Right ventricle myocardium superior (tissue), 1 donor: ENCODE measurements around the gene SLMAP. TPM values are rescaled to one million over a fixed set of nuclear protein-coding genes. Genes with fewer than 3 reads are reported as not detected.

Experiments used
- ATAC-seq: fragments of 200-7000 bp; cut with Tn5 transposase; one replicate; pipeline ENCODE4 v1.9.1; 2020; ENCODE audit warnings: mild to moderate bottlenecking; ENCODE audit not compliant: poor library complexity
- DNase-seq: peaks from one replicate; pipeline ENCODE4 v3.0.0-alpha.2; 2020
- intact Hi-C: fragments of 100-400 bp; cut with DNase I; formaldehyde crosslinking; loops from one replicate; pipeline ENCODE4 v1.11.2; 2022
- long read RNA-seq: library from polyadenylated mRNA; unstranded; transcript quantifications from one replicate; pipeline ENCODE4 v2.0.0, GENCODE V29; 2021
- total RNA-seq: library from RNA; stranded (reverse); fragmentation: NEBNext Ultra II Directional; extraction: Animal tissue kit (Norgen Biotek cat#: 25700); gene quantifications from one replicate; pipeline ENCODE4 v1.2.1, GENCODE V29; 2021
- donor health status: DM: no; HTN: yes; CAD: no; lungs with severe emphysema.

Gene SLMAP, protein sequence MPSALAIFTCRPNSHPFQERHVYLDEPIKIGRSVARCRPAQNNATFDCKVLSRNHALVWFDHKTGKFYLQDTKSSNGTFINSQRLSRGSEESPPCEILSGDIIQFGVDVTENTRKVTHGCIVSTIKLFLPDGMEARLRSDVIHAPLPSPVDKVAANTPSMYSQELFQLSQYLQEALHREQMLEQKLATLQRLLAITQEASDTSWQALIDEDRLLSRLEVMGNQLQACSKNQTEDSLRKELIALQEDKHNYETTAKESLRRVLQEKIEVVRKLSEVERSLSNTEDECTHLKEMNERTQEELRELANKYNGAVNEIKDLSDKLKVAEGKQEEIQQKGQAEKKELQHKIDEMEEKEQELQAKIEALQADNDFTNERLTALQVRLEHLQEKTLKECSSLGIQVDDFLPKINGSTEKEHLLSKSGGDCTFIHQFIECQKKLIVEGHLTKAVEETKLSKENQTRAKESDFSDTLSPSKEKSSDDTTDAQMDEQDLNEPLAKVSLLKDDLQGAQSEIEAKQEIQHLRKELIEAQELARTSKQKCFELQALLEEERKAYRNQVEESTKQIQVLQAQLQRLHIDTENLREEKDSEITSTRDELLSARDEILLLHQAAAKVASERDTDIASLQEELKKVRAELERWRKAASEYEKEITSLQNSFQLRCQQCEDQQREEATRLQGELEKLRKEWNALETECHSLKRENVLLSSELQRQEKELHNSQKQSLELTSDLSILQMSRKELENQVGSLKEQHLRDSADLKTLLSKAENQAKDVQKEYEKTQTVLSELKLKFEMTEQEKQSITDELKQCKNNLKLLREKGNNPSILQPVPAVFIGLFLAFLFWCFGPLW
- 274 TPM for total RNA-seq
- long read RNA-seq, transcript SLMAP-205 (11 exons, 3,066 nt): major isoform, 13 of 305 reads
- long read RNA-seq, partial matches to known transcripts: 257 of 305 reads
- long read RNA-seq, other reads (novel, unspliced or antisense): 35 of 305 reads

GRCh38 chr3:57755741-57756527, at the start of gene SLMAP:
TSS of gene SLMAP (plus strand) at chr3:57756309. CDS start at chr3:57757652, 1,343 bp downstream.
- ATAC-seq: peak; percentile 99
- intact Hi-C loops: loop anchor here (5.0 kb wide), 2 partner anchors 64 to 159 kb away; partner anchors contain the start of genes ARF4 and DENND6A
- peak; percentile 98 for DNase-seq

GRCh38 chr3:57706462-57706861, 49.6 kb upstream of the SLMAP start:
- DNase-seq: no peak
- intact Hi-C loops: no loop called here
- no peak for ATAC-seq

GRCh38 chr3:57709031-57709430, 47.1 kb upstream of the SLMAP start:
- intact Hi-C loops: no loop called here
- DNase-seq (no peak), ATAC-seq (no peak)

- no peak for ATAC-seq
- DNase-seq: no peak
- intact Hi-C loops: no loop called here
Observed at GRCh38 chr3:57709559-57709958, 46.5 kb upstream of the SLMAP start.

GRCh38 chr3:57715686-57716085, 40.4 kb upstream of the SLMAP start:
- intact Hi-C loops: no loop called here
- DNase-seq (no peak), ATAC-seq (no peak)

GRCh38 chr3:57717205-57717868, 38.8 kb upstream of the SLMAP start:
- DNase-seq (no peak), ATAC-seq (no peak)
- intact Hi-C loops: no loop called here

DNA sequence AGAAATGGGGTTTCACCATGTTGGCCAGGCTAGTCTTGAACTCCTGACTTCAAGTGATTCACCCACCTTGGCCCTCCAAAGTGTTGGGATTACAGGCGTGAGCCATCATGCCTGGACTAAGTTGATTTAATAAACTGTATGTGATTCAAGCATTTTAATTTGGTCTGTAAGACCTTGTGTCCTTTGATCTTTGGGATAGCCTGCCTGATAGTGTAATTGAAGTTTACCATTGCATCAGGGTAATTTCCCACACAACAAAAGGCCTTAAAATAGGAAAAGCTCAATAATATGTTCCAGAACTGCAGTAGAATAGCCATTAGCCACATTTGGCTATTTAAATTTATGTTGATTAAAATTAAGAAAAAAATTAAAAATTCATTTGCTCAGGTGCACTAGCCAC, 38.0 kb upstream of the SLMAP start:
- intact Hi-C loops: no loop called here
- DNase-seq (no peak), ATAC-seq (no peak)

- DNase-seq: no peak
- no peak for ATAC-seq
- intact Hi-C loops: no loop called here
Observed at GRCh38 chr3:57726397-57726796, 29.7 kb upstream of the SLMAP start.

- ATAC-seq (no peak), DNase-seq (no peak)
- intact Hi-C loops: no loop called here
Observed at GRCh38 chr3:57727106-57727505, 29.0 kb upstream of the SLMAP start.

- ATAC-seq (no peak), DNase-seq (no peak)
- intact Hi-C loops: no loop called here
Observed at GRCh38 chr3:57729334-57730045, 26.6 kb upstream of the SLMAP start.

DNA sequence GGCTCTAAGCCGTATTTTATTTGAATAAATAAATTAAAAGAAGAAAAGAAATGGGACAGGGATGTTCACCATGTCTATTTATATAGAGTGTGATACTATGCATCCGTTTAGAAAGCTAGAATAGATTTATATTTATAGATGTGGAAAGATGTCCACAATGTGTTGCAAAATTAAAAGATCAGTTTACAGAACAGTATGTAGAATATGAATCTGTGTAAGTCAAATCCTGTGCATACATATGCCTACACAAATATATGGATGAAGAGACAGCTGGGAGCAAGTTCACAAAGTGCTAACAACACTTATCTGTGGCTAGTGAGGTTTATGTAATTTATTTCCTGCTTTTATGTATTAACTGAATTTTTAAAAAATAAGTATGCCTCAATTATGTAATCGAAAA, 25.4 kb upstream of the SLMAP start:
- DNase-seq (no peak), ATAC-seq (no peak)
- intact Hi-C loops: no loop called here

DNA sequence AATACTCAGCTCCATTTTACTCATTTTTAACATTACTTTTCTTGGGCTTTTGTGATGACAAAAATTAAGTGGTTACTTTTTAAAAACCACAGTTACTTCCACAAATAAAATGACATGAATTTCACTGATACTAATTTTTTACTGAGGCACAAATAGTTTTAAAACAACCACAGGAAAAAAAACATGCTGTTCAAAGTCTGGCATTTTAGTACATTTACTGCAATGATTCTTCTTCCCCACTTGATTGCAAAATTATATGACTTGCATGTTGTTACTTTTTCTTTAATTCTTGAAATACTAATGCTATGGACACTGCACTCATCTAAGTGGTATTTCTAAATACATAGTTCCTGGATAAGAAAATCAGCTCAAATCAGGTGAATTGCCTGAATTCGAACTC, 24.8 kb upstream of the SLMAP start:
- DNase-seq: no peak
- no peak for ATAC-seq
- intact Hi-C loops: no loop called here

DNA sequence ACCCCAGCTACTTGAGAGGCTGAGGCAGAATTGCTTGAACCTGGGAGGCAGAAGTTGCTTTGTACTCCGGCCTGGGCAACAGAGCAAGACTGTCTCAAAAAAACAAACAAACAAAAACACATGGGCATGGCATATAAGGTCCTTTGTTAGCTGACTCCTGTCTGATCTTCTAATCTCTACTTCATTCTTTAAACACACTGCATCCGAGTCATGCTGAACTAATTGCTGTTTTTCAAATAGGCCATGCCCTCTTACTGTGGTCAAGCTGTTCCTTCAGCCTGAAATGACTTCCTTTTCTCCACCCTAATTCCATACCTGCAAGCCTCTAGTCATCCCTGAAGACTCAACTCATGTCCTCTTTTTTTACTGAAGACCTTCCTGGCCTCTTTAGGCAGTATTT, 22.3 kb upstream of the SLMAP start:
- intact Hi-C loops: no loop called here
- DNase-seq (no peak), ATAC-seq (no peak)

GRCh38 chr3:57735405-57735804, 20.7 kb upstream of the SLMAP start:
- DNase-seq (no peak), ATAC-seq (no peak)
- intact Hi-C loops: no loop called here

- no peak for DNase-seq
- no peak for ATAC-seq
- intact Hi-C loops: no loop called here
Observed at GRCh38 chr3:57737840-57738239, 18.3 kb upstream of the SLMAP start.

GRCh38 chr3:57738391-57738790, 17.7 kb upstream of the SLMAP start:
- no peak for DNase-seq
- intact Hi-C loops: no loop called here
- peak; percentile 79 for ATAC-seq

DNA sequence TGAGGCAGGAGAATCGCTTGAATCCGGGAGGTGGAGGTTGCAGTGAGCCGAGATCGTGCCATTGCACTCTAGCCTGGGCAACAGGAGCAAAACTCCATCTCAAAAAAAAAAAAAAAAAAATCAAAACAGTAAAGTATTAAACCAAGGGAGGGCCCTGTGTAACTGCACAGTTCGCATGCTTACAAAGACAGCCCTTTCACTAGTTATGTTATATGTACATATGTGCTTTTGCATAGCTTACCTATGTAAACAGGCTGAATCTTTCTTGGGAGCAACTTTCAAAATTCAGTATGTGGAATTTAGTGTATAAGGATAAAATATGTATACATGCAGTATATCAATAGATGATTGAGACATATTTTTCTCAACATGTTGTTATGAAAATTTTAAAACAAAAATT, 16.1 kb upstream of the SLMAP start:
- intact Hi-C loops: no loop called here
- no peak for DNase-seq
- ATAC-seq: no peak

DNA sequence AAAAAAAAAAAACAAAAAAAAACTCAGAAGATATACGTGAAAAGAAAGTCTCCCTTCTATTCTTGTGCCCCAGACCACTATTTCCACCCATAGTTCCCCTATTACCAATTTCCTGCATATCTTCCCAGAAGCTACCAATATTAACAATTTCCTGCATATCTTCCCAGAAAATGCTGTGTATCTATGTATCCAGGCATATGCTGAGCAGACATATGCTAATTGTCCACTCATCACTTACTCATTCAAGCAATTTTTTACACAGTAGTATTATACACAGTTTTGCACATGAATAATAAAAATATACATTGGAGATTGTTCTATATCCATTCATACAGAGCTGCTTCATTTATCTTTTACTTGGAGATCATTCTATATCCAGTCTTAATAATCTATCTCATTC, 12.6 kb upstream of the SLMAP start:
- intact Hi-C loops: no loop called here
- no peak for ATAC-seq

More for the DNA sequence above, 12.6 kb upstream of the SLMAP start:
- no peak for DNase-seq
